NCI-H2196 (cell line): ENCODE measurements around the gene STAC2.

Experiments used
- DNase-seq: peaks from one replicate; lab custom pipeline; 2025; ENCODE audit not compliant: unreplicated experiment; lab: John Stamatoyannopoulos, UW

STAC2 gene

DNA sequence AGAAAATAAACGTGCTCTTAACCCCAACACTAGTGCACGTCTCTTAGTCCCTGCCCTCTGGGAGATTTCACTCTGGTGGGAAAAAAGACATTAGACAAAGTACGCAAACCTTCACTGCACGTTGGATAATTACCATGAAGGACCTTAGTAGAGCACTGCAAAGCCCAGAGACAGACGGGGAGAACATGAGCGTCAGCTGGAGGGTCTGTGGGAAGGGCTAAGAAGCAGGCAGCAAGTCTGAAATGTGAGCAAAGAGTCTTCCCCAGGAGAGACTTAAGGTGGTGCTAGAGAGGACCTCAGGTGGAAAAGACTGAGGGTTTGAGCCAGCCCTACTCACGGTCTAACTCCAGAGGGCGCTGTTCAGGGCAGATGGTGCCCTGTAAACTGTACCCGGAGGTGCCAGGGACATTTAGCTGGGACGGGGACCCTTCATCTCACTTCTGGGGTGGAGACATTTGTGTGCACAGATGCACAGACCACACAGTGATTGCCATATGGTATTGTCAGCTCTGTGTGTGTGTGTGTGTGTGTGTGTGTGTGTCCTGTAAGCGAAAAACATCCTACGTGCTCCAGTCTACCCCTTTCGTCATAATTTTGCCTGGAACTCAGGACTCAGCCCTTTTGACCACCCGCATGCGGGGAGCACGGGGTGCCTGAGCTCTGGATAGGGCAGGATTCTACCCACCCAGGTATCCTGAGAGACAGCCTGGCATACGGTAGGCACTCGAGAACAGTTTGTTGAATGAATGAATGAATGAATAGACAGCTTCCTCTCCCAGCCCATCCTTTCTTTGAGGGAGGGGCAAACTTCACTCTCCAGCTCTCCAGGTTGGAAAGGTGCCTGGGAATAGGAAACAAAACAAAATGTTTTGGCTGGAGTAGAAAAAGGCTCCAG is 10.1 kb upstream of the STAC2 start:
- peak; percentile 30 for DNase-seq

DNA sequence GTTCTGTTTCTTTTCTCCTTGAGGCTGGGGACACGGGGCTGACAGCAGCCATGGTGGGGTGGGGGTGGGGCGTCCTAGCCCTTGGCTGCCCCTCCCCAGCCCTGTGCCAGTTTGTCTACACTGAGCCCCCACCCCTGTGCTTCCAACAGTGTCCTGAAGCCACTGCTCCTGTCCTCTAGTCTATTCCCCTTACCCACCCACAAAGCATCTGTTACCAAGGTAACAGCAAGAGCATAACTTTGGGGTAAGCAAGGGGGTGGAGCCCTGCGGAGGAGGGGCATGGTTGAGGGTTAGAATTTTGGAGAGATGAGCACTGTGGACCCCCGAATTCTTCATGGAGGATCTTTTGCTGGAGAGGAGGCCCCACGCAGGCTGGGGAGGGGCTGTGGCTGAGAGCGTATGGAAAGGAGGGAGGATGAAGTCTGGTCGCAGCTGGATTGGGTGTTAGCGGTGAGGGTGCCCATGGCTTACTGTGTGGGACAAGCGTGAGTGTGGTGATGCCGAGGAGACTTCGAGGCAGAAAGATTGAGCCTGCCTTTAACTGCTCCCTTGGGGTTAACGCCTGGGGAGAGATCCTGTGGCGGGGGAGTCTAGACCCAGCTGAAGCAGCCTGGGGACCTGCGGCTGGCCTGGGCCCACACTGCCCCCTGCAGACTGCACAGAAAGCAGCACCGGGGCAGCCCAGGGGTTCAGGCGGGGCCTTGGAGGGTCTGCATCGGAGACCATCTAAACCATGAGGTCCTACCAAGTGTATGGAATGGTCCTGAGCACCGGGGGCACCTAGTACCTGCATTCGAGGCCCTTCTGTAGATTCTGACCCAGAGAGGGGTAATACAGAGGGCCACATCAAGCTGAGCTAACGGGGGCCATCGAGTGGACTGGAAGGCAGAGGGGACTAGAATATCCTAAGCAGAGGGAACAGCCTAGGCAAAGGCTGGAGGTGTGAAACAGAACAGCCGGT is 6.1 kb upstream of the STAC2 start:
- DNase-seq, result no peak

GRCh38 chr17:39231091-39231561 is 5.4 kb upstream of the STAC2 start:
- no peak for DNase-seq

DNA sequence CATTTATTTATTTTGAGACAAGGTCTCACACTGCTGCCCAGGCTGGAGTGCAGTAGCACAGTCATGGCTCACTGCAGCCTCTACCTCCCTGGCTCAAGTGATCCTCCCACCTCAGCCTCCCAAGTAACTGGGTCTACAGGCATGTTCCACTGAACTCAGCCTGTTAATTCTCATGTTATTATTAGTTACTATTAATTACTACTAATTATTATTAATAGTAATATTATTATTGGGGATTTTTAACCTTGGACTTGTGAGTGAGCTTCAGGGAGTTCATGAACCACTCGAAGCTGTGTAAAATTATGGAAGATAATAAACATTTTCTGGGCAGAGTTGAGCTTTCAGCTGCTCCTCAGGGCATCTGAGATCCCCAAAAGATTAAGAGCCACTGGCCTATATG is 4.6 kb upstream of the STAC2 start:
- DNase-seq, result no peak

- DNase-seq, result no peak
These were observed 3.6 kb upstream of the STAC2 start for GRCh38 chr17:39229274-39229913.

GRCh38 chr17:39227364-39227919 is 1.7 kb upstream of the STAC2 start:
- DNase-seq, result no peak

- peak; percentile 38 for DNase-seq
These were observed 376 bp upstream of the STAC2 start for GRCh38 chr17:39225959-39226683.

DNA sequence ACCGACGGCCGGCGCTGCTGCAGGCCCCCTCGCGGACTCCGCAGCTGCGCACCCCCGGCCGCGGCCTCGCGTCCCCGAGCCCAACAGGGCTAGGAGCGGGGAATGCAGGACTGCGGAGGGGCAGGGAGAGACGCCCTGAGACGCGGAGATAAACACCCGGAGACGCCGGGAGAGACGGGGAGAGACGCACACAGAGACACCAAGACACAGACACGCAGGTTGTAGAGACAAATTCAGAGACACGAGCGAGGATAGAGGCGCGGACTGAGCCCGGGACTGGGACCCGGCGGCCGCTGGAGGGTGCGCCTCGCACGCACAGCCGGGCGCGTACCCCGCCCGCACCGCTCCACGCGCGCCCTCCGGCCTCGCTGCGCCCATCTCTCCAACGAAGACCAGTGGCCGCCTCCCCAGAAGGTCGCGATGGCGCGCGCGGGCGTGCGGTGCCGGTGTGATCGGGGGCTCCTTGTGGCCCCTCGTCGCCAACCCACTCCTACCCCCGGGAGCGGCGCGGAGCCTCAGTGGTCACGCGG is 902 bp downstream of the STAC2 start:
- no peak for DNase-seq

GRCh38 chr17:39223907-39224777 is 1.6 kb downstream of the STAC2 start:
- no peak for DNase-seq

DNA sequence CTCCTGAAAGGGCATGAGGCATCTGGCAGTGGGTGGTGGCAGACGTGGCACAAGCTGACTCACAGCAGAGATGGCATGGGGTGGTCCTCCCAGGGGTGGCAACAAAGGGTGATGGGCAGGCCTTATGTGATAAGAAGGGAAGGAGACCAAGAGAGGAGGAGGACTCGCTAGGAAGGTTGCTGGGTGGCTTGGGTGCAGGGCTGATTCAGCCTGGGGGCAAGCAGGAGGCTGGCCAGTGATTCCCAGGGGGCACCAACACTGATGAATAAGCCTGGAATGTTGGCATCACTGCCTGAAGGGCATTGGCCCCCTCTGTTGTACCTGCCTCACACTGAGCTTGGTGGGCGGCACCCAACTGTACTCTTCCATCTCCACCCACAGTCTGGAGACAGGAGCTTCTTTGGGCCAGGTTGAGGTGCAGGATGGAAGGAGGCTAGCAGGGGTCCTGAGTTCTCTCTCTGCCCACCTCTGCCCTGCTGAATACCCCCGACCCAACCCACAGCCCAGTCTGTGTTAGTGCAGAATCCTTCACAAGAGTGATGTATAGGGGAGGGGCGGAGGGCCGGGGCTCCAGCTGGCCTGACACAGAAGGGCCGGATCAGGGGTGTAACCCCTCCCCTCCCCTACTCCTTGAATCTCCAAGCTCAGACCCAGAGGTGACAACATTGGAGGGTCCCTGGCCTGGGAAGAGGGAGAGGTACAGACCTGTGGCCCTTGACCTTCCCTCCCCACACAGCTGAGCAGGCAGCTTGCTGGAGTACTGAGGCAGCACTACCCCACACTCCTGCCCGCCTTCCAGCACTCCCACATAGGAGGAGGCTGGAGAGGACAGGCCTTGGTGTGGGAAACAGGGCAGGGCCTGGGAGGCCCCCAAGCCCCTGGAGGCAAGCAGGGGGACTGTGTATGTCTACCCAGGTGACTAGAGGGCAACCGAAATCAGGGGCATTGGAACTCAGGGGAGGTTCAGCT is 2.6 kb downstream of the STAC2 start:
- DNase-seq, result no peak

- no peak for DNase-seq
These were observed 3.6 kb downstream of the STAC2 start for GRCh38 chr17:39222151-39222550.

DNA sequence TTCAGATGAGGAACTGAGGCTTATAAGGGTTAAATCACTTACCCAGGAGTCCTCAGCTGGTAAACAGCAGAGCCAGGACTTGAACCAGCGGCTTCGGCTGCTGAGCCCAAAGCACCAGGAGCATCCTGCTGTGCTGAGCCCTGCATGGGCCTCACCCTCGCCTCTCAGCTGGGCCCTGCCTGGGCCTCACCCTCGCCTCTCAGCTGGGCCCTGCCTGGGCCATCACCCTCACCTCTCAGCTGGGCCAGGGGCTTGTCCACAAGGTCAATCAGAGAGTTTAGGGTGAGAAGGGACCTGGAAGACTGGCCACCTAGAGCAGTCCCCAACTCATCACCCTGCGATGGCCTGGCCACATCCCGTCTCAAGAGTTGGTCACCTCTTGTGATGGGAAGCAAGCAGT is 4.2 kb downstream of the STAC2 start:
- no peak for DNase-seq

- DNase-seq, result no peak
These were observed 6.0 kb downstream of the STAC2 start for GRCh38 chr17:39219647-39220154.

- no peak for DNase-seq
These were observed 6.8 kb downstream of the STAC2 start for GRCh38 chr17:39218906-39219305.

DNA sequence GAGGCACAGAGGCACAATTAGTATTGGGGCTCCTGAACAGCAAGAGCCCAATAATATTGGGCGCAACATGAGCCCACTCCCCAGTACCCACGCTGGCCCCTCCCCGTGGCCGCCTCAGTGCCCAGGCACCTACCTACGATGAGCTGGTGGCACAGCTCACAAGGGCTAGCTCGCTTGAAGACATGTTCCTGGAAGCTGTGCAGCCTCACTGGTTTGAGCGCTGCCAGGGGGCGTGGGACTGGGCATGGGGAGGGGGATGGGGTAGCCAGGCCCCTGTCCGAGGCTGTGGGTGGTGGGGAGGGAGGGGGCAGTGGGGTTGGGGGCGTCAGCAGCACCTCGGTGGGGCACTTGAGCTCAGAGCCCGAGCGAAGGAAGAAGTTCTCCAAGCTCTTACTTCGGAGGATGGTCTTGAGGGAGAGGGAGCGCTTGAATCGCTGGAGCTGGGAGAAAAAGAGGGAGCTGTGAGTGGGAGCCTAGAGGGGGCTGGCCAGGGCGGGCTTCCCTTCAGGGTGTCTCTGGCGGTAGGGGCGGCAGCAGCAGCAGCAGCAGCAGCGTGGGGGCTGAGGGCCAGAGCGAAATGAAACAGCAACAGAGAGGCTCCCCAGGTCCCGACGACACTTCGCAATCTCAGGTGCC is 7.9 kb downstream of the STAC2 start:
- DNase-seq, result no peak

GRCh38 chr17:39213852-39214251 is 11.9 kb downstream of the STAC2 start:
- DNase-seq, result no peak

DNA sequence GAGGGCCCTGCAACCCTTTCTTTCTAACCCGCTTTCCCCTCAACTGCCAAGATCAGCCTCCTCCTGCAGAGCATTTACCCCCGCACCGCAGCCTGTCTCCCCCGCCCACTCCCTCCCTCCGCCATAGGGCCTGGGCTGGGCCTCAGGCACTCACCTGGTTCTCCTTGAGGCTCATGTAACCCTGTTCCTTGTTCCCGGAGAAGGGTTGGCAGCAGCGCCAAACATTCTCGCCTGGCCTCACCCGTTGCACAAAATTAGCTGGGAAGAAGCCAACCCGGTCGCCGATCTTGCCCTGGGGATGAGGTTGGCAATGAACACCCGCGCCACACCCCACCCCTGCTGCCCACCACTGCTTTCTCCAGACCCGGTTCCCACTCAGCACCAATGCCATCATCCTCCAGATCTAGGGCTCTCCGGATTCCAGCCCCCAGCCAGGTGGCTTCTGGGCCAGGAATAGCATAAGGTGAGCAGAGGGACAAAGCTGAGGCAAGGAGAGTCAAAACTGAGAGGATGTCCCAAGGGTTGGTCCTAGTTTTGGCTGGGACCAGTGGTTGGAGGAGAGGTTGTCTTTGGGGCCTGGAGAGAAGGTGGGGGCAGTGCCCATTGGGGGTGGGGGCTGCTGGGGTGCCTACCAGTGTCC is 12.8 kb downstream of the STAC2 start:
- peak; percentile 50 for DNase-seq
